A549 (cell line): Measurements from ENCODE around the gene MEIOSIN. TPM values are rescaled to one million over a fixed set of nuclear protein-coding genes. Genes with fewer than 3 reads are reported as not detected.

Experiments
- ATAC-seq, 2 experiments: fragments of 200-7000 bp in 1 of 2; fragments of >200 bp in 1 of 2; cut with Nextera tagmentation in 1 of 2; cut with Tn5 transposase in 1 of 2; 3 replicates each; pipeline versions ENCODE4 v1.8.0 to v1.9.1; 2018 to 2020; ENCODE audit warnings: mild to moderate bottlenecking in 1 of 2, moderate library complexity in 1 of 2
- CTCF ChIA-PET: fragments of 300-600 bp; sonication (Branson Sonifier 250); formaldehyde crosslinking; extraction: SDS; loops from one replicate; lab custom pipeline; 2021; ENCODE audit warnings: antibody characterized with exemption, inconsistent platforms; lab: Yijun Ruan, JAX
- POLR2A ChIA-PET: fragments of 350-600 bp; formaldehyde crosslinking; extraction: SDS; loops from one replicate; lab custom pipeline; 2021; ENCODE audit warnings: antibody characterized with exemption, inconsistent platforms; lab: Yijun Ruan, JAX
- DNase-seq, 2 experiments: peaks; one replicate each; pipeline versions ENCODE4 v3.0.0 to v3.0.0-alpha.2; 2011 to 2016; ENCODE audit warnings: low read depth in 1 of 2, low spot score in 1 of 2
- FAIRE-seq: peaks from 2 replicates; lab custom pipeline; 2011; peaks lifted over from hg19 to GRCh38; lab: Jason Lieb, UNC
- H3K27ac ChIP-seq, 2 experiments: fragments of >200 bp; sonication (Bioruptor Twin); formaldehyde crosslinking; 3 replicates each; pipeline ENCODE4 v1.5.1; 2016 to 2017
- H3K4me1 ChIP-seq: fragments of >200 bp; sonication (Bioruptor Twin); formaldehyde crosslinking; 3 replicates; pipeline ENCODE4 v1.6.1; 2016
- H3K4me2 ChIP-seq: fragments of >200 bp; sonication (Bioruptor Twin); formaldehyde crosslinking; 3 replicates; pipeline ENCODE4 v1.6.1; 2016
- H3K4me3 ChIP-seq: fragments of >200 bp; sonication (Bioruptor Twin); formaldehyde crosslinking; 3 replicates; pipeline ENCODE4 v1.5.1; 2016
- H3K9me3 ChIP-seq: fragments of >200 bp; sonication (Bioruptor Twin); formaldehyde crosslinking; 3 replicates; pipeline ENCODE4 v1.6.1; 2016
- BCL3 ChIP-seq: fragments of >200 bp; sonication (Bioruptor Twin); formaldehyde crosslinking; IDR thresholded peaks from 3 replicates; pipeline ENCODE4 v1.6.1; 2016
- CBX2 ChIP-seq: fragments of 200-600 bp; sonication (generic); IDR thresholded peaks from 2 replicates; pipeline ENCODE4 v1.6.1; 2016; ENCODE audit warnings: low read depth, mild to moderate bottlenecking, borderline replicate concordance
- CBX8 ChIP-seq: fragments of 200-600 bp; sonication (generic); IDR thresholded peaks from 2 replicates; pipeline ENCODE4 v1.6.1; 2016
- CEBPB ChIP-seq, 2 experiments: fragments of >200 bp in 1 of 2; sonication (Bioruptor Twin) in 1 of 2; formaldehyde crosslinking in 1 of 2; IDR thresholded peaks; 2 replicates each; pipeline ENCODE4 v1.6.1; 2012 to 2016
- EHF ChIP-seq: fragments of 250-450 bp; sonication (Bioruptor Pico); IDR thresholded peaks from 2 replicates; pipeline ENCODE4 v1.5.0; 2020; ENCODE audit warnings: mild to moderate bottlenecking
- EHMT2 ChIP-seq: fragments of 200-600 bp; sonication (generic); IDR thresholded peaks from 2 replicates; pipeline ENCODE4 v1.6.1; 2016; ENCODE audit warnings: antibody characterized with exemption, low read depth, mild to moderate bottlenecking, moderate library complexity
- EP300 ChIP-seq, 2 experiments: fragments of >200 bp; sonication (Bioruptor Twin); formaldehyde crosslinking; IDR thresholded peaks; 2 replicates in 1 of 2; 3 replicates in 1 of 2; pipeline ENCODE4 v1.6.1; 2016 to 2017
- FOXS1 ChIP-seq: fragments of 250-450 bp; sonication (Bioruptor Pico); IDR thresholded peaks from 2 replicates; pipeline ENCODE4 v1.5.0; 2020; ENCODE audit warnings: mild to moderate bottlenecking, moderate library complexity
- HDAC2 ChIP-seq: fragments of 200-600 bp; sonication (generic); IDR thresholded peaks from 2 replicates; pipeline ENCODE4 v1.6.1; 2016
- HES2 ChIP-seq: fragments of >200 bp; sonication (Bioruptor Twin); formaldehyde crosslinking; IDR thresholded peaks from 2 replicates; pipeline ENCODE4 v1.6.1; 2016
- HOXA7 ChIP-seq: fragments of 250-450 bp; sonication (Bioruptor Pico); IDR thresholded peaks from 2 replicates; pipeline ENCODE4 v1.5.0; 2020; ENCODE audit warnings: mild to moderate bottlenecking, moderate library complexity
- HOXB13 ChIP-seq: fragments of 250-450 bp; sonication (Bioruptor Pico); IDR thresholded peaks from 2 replicates; pipeline ENCODE4 v1.5.0; 2020; ENCODE audit warnings: low read depth, mild to moderate bottlenecking, moderate library complexity
- JUNB ChIP-seq: fragments of >200 bp; sonication (Bioruptor Twin); formaldehyde crosslinking; IDR thresholded peaks from 2 replicates; pipeline ENCODE4 v1.6.1; 2016
- KDM5A ChIP-seq: fragments of 200-600 bp; sonication (generic); IDR thresholded peaks from 2 replicates; pipeline ENCODE4 v1.6.1; 2016; ENCODE audit warnings: antibody characterized with exemption, mild to moderate bottlenecking
- MAZ ChIP-seq: fragments of 150-350 bp; IDR thresholded peaks from 2 replicates; pipeline ENCODE4 v1.6.1; 2014; ENCODE audit warnings: antibody characterized with exemption, low read depth, low read length, borderline replicate concordance
- MYC ChIP-seq: IDR thresholded peaks from 2 replicates; pipeline ENCODE4 v1.6.1; 2012; ENCODE audit warnings: mild to moderate bottlenecking, inconsistent platforms, low read length, improper control_type of control experiment, borderline replicate concordance
- POLR2AphosphoS2 ChIP-seq: conservative IDR thresholded peaks from 2 replicates; pipeline ENCODE4 v1.6.1; 2012; ENCODE audit warnings: low read length, improper control_type of control experiment, inconsistent platforms
- ZFP36 ChIP-seq: fragments of 450-650 bp; IDR thresholded peaks from 2 replicates; pipeline ENCODE4 v1.6.1; 2014; ENCODE audit warnings: borderline replicate concordance; ENCODE audit not compliant: partially characterized antibody
- WGBS: methylation state at CpG from one replicate; pipeline ENCODE4 v1.1.6; 2017; ENCODE audit errors: missing lambda C conversion rate; 5-methylcytosine and 5-hydroxymethylcytosine counted together
- polyA plus RNA-seq, 4 experiments: library from polyadenylated mRNA; depleted of rRNA in 3 of 4; stranded (reverse); fragments of >200 nt; fragmentation: RNase III in 1 of 4; extraction: RNeasy Plus Mini Kit Qiagen cat#74134 plus additional on column Dnase treatment in 1 of 4; gene quantifications; 2 replicates in 3 of 4; 3 replicates in 1 of 4; pipeline ENCODE4 v1.2.3, GENCODE V29; 2011 to 2017
- TF ChIP-seq, protein P1 (sequence below): fragments of 250-450 bp; sonication (Bioruptor Pico); IDR thresholded peaks from 2 replicates; pipeline ENCODE4 v1.5.0; 2020; ENCODE audit warnings: low read depth, mild to moderate bottlenecking, moderate library complexity
- TF ChIP-seq, protein P2 (sequence below): fragments of 250-450 bp; sonication (Bioruptor Pico); IDR thresholded peaks from 2 replicates; pipeline ENCODE4 v1.5.0; 2021; ENCODE audit warnings: mild to moderate bottlenecking, moderate library complexity, borderline replicate concordance
- TF ChIP-seq, protein P3 (sequence below): fragments of >200 bp; sonication (Bioruptor Twin); formaldehyde crosslinking; IDR thresholded peaks from 3 replicates; pipeline ENCODE4 v1.5.1; 2016
- TF ChIP-seq, protein P4 (sequence below): IDR thresholded peaks from 2 replicates; pipeline ENCODE4 v1.6.1; 2012

The MEIOSIN gene
- polyA plus RNA-seq, 2 of the 4 experiments (the other 2 are of a cell fraction) = not detected

- TF ChIP-seq, protein P1, sequence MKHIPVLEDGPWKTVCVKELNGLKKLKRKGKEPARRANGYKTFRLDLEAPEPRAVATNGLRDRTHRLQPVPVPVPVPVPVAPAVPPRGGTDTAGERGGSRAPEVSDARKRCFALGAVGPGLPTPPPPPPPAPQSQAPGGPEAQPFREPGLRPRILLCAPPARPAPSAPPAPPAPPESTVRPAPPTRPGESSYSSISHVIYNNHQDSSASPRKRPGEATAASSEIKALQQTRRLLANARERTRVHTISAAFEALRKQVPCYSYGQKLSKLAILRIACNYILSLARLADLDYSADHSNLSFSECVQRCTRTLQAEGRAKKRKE (CRISPR knock-in tag) = no peak
- TF ChIP-seq BCL3 = no peak
- TF ChIP-seq, protein P2, sequence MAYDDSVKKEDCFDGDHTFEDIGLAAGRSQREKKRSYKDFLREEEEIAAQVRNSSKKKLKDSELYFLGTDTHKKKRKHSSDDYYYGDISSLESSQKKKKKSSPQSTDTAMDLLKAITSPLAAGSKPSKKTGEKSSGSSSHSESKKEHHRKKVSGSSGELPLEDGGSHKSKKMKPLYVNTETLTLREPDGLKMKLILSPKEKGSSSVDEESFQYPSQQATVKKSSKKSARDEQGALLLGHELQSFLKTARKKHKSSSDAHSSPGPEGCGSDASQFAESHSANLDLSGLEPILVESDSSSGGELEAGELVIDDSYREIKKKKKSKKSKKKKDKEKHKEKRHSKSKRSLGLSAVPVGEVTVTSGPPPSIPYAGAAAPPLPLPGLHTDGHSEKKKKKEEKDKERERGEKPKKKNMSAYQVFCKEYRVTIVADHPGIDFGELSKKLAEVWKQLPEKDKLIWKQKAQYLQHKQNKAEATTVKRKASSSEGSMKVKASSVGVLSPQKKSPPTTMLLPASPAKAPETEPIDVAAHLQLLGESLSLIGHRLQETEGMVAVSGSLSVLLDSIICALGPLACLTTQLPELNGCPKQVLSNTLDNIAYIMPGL (CRISPR knock-in tag) = peak; percentile 46; the same call in 1 of the 2 replicates
- TF ChIP-seq HDAC2 = no peak; the same call in 1 of the 2 replicates
Measured at GRCh38 chr19:45767881-45768654, 34.8 kb downstream of the MEIOSIN start (continued).

DNA sequence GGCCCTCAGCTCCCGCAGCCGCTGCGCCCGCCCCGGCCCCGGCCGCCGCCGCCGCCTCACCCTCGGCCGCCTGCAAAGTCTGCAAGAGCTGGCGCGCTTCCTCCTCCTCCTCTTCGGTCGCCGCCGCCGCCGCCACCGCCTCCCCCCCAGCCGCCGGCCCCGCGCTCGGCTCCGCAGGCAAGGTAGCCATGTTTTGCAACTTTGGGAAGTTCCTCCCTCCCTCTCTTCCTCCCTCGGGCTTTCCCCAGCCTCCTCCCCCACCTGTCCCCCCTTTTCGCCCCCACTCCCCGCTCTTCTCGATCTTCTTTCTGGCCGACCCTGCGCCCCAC is 35.4 kb downstream of the MEIOSIN start:
- H3K9me3 ChIP-seq = no peaks in the 10 kb centered on the region
- no peak for TF ChIP-seq HOXA7 (CRISPR knock-in tag)
- TF ChIP-seq EP300 (IDR thresholded peaks at IDR 0.05) = no peak
- no peak for TF ChIP-seq EHMT2
- TF ChIP-seq FOXS1 = no peak
- peak in 1 of 2 experiments; percentile 60; a peak in 1 of 4 replicates for TF ChIP-seq CEBPB (IDR thresholded peaks at IDR 0.05)
- TF ChIP-seq MYC = no peak
- 0 out of 2 replicates have a peak, but pooled peaks have one; percentile 10 for TF ChIP-seq MAZ
- CTCF ChIA-PET = interaction anchor here (0.6 to 74.3 kb wide), 15 partner anchors 12 to 177 kb away, joined by 3 to 2204 read pairs (median 22); partner anchors contain the start of genes DMPK, DMWD, FBXO46 and FOXA3
- DNase-seq (peak; percentile 65 to 79), FAIRE-seq (no peak), ATAC-seq (peak in 1 of 2 experiments; percentile 8; a peak in 3 of 6 replicates)
- peak overlapping the region; percentile 84 for H3K4me2 ChIP-seq
- 0% methylated on average over 20 of the region's 33 CpGs for WGBS
- H3K4me3 ChIP-seq = peak overlapping the region; percentile 78
- peaks cover 18% of the 10 kb centered on the region for H3K4me1 ChIP-seq
- POLR2A ChIA-PET = interaction anchor here (0.9 to 4.5 kb wide), 15 partner anchors 8 to 184 kb away, joined by 3 to 68 read pairs (median 10); partner anchors contain the start of genes DMPK, DMWD, FBXO46 and OPA3
- peak overlapping the region; percentile 93 to 99 for H3K27ac ChIP-seq

DNA sequence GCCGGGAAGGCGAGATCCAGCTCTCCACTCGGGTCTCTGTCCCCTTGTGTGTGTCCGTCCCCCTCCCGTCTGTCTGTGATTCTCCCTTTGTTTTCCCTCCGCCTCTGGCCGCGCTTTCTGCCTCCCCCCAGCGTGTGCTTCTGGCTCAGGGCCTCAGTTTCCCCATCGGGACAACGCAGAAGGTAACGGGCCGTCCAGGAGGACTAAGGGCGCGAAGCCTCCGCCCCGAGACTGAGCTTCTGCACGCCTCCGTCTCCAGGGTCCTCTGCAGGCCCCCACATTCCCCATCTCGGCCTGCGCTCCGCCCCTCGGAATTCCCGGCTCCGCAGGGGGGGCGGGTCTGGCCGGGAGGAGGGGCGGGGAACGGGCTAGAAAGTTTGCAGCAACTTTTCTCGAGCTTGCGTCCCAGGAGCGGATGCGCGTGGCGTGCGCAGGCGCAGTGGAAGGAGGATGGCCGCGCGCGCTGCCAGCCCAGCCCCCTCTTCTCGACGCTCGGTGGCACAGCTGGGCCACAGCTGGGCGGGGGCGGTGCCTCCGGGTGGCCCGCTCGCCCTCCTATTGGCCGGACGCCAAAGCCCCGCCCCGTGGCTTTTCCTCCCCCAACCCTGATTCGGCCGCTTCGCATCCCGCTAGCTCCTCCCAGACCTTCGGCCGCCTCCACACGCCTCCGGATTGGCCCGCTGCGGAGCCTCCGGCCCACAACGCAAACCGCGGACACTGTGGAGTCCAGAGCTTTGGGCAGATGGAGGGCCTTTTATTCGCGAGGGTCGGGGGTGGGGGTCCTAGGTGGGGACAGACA is 35.9 kb downstream of the MEIOSIN start, which contains the start of gene SIX5:
Gene SIX5 (minus strand): TSS at position 269 of the 799 bp plus-strand sequence. CDS start 408 bp downstream, outside the sequence.
- Histone ChIP-seq H3K4me2 (peak within 1 kb of the TSS; percentile 86), H3K9me3 (no peaks in the 10 kb centered on the region), H3K27ac (peak within 1 kb of the TSS; percentile 93 to 99), H3K4me1 (peaks cover 18% of the 10 kb centered on the region), H3K4me3 (peak within 1 kb of the TSS; percentile 78)
- FAIRE-seq (peak; percentile 86), ATAC-seq (peak; percentile 46 to 79), DNase-seq (peak; percentile 98 to 100)
- ChIA-PET POLR2A (interaction anchor here (0.5 to 4.5 kb wide), 29 partner anchors 8 to 663 kb away, joined by 3 to 68 read pairs (median 5); partner anchors contain the start of genes DMPK, DMWD, FBXO46 and OPA3), CTCF (interaction anchor here (0.6 to 74.3 kb wide), 29 partner anchors 13 to 1117 kb away, joined by 3 to 2204 read pairs (median 7); partner anchors contain the start of genes DMPK, DMWD, FBXO46 and FOXA3)
- 2% methylated on average over 43 of the region's 70 CpGs for WGBS
- TF ChIP-seq JUNB (no peak), EHMT2 (no peak), HES2 (no peak), CBX8 (no peak), HOXB13 (no peak), MYC (peak; percentile 34; the same call in 1 of the 2 replicates), POLR2AphosphoS2 (no peak; the same call in 1 of the 2 replicates), MAZ (peak; percentile 86; the same call in 1 of the 2 replicates), CBX2 (no peak), KDM5A (no peak), HOXA7 (CRISPR knock-in tag) (peak; percentile 90), BCL3 (peak; percentile 86; the same call in 2 of the 3 replicates), ZFP36 (no peak), EHF (CRISPR knock-in tag) (peak; percentile 28; the same call in 1 of the 2 replicates)
- TF ChIP-seq, protein P3, sequence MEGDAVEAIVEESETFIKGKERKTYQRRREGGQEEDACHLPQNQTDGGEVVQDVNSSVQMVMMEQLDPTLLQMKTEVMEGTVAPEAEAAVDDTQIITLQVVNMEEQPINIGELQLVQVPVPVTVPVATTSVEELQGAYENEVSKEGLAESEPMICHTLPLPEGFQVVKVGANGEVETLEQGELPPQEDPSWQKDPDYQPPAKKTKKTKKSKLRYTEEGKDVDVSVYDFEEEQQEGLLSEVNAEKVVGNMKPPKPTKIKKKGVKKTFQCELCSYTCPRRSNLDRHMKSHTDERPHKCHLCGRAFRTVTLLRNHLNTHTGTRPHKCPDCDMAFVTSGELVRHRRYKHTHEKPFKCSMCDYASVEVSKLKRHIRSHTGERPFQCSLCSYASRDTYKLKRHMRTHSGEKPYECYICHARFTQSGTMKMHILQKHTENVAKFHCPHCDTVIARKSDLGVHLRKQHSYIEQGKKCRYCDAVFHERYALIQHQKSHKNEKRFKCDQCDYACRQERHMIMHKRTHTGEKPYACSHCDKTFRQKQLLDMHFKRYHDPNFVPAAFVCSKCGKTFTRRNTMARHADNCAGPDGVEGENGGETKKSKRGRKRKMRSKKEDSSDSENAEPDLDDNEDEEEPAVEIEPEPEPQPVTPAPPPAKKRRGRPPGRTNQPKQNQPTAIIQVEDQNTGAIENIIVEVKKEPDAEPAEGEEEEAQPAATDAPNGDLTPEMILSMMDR = no peak
- TF ChIP-seq, protein P4, sequence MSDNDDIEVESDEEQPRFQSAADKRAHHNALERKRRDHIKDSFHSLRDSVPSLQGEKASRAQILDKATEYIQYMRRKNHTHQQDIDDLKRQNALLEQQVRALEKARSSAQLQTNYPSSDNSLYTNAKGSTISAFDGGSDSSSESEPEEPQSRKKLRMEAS = peak; percentile 93
